ENCODE results near the gene SPDL1.

DNA sequence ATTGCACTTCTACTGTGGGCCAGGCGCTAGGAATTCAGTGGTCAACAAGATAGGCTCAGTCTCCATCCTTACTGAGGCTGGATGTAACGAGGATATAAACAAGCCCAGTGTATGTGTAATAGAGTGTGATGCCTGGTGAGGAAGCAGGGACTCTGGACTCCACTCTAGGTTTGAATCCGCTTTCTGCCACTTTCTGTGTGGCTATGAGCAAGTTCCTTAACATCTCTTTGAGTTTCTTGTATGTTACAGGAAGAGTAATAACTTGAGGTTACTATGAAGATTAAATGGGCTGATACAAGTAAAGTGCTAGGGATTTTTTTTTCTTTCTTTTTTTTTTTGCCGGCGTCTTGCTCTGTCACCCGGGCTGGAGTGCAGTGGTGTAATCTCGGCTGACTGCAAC is 65.9 kb downstream of the SPDL1 start:
- TF ChIP-seq POLR2AphosphoS5 (IDR thresholded peaks at IDR 0.05; ENCODE audit: low read depth, low read length), result no peak
- TF ChIP-seq TAF1 (IDR thresholded peaks at IDR 0.05; ENCODE audit: borderline replicate concordance, low read depth, low read length), result no peak
